8988T (cell line): ENCODE results near the gene NARS2.
"Not testable (repeated sequence)": the region's sequence is repeated elsewhere in the genome, so short reads cannot be mapped to it uniquely, and the experiment has no call there.

ENCODE experiments used
- DNase-seq: peaks from one replicate; pipeline ENCODE4 v3.0.0; 2011

NARS2 gene

DNA sequence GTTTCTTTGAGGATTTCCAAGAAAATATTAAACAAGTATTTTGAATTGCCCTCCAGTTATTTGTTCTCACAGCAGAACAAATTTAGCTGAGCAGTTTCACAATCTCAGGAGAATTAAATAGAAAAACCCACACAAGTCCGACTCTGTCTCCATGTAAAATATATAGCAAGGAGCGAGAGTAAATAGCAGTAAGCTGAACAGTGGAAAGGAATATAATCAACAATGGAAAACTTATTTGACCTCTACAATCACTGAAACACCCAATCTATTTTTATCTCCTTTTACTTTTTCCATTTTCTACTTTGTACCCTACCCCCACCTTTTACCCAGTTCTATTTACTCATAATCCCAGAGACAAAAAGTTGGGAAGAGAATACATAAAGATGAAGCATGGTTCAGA lies 34.4 kb downstream of the NARS2 start:
- DNase-seq: no peak

- no peak for DNase-seq
Measured at GRCh38 chr11:78539506-78539905, 35.2 kb downstream of the NARS2 start.

DNA sequence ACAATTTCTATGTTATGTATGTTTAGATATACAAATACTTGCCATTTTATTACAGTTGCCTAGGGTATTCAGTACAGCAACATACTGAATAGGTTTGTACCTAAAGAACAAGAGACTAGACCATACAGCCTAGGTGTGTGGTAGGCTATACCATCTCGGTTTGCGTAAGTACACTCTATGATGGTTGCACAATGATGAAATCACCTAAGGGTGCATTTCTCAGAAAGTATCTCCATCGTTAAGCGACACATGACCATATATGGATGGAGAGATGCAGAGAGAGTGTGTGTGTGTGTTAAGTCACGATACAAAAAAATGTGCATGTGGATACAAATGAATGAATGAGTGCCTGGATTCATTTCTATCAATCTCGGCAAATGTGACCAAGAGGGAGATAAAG lies 37.7 kb downstream of the NARS2 start:
- no peak for DNase-seq

DNA sequence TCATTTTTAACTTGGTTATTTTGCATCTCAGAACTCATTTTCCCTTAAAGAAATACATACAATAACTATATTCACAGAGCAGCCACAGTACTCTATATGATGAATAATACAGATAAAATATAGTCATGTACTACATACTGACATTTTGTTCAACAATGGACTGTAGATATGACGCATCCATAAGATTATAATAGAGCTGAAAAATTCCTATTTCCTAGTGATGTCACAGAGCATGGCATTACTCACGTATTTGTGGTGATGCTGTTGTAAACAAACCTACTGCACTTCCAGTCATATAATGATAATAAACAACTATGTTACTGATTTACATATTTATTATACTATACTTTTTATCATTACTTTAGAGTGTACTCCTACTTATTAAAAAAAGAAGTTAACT lies 38.7 kb downstream of the NARS2 start:
- no peak for DNase-seq

DNA sequence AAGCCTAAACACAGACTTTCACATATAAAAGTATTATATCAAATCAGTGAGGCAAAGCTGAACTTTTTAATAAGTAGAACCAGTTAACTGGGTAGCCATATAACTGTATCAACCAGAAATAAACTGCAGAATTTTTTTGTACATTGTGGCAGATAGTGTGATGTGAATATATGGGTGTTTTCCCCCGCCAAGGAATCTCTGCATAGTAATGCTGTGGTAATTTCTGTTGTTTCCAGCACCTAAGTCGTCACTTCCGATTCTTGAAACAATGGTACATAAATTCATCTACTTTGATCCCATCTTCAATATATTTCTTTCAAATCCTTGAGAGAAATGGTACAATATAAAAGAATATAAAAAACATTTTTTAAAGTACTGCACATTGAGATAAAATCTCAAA lies 39.6 kb downstream of the NARS2 start:
- no peak for DNase-seq

- no peak for DNase-seq
Measured at GRCh38 chr11:78533399-78533798, 41.3 kb downstream of the NARS2 start.

- no peak for DNase-seq
Measured at GRCh38 chr11:78532991-78533390, 41.7 kb downstream of the NARS2 start.

GRCh38 chr11:78526497-78527146 lies 48.0 kb downstream of the NARS2 start:
- no peak for DNase-seq

DNA sequence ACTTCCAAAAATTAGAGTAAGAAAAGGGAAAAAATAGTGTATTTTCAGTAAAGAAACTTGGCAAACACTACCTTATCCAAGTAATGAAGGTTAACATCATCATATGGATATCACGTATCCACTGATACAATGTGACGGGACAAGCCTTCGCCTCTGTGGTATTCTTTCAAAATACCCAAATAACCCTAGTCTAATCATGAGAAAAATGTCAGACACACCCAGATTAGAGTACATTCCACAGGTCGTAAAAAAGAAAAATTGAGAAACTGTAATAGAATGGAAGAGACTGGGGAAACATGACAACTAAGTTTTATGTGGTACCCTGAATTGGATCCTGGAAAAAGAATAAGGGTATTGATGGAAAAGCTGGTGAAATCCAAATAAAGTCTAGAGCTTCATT lies 48.9 kb downstream of the NARS2 start:
- DNase-seq: no peak

- no peak for DNase-seq
Measured at GRCh38 chr11:78520230-78520629, 54.4 kb downstream of the NARS2 start.

- no peak for DNase-seq
Measured at GRCh38 chr11:78516281-78516680, 58.4 kb downstream of the NARS2 start.

- DNase-seq: no peak
Measured at GRCh38 chr11:78514922-78515502, 59.7 kb downstream of the NARS2 start.

GRCh38 chr11:78513085-78513484 lies 61.6 kb downstream of the NARS2 start:
- not testable (repeated sequence) for DNase-seq

GRCh38 chr11:78510597-78510996 lies 64.1 kb downstream of the NARS2 start:
- no peak for DNase-seq

DNA sequence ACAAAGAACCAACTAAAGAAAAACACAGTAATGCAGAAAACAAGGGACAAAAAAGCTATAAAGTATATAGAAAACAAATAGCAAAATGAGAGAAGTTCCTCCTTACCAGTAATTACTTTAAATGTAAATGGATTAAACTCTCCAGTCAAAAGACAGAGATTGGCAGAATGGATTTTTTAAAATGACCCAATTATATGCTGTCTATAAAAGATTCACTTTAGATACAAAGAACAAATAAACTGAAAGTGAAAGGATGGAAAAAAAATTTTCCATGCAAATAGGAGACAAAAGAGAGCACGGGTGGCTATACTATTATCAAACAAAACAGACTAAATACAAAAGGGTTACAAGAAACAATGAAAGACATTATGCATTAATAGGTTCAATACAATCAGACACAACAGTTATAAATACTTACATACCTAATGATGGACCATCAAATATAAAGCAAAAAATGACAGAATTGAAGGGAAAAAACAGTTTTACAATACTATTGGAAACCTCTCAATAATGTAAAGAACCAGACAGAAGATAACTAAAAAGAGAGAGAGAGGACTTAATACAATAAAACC lies 64.6 kb downstream of the NARS2 start:
- DNase-seq: no peak

GRCh38 chr11:78504708-78505107 lies 70.0 kb downstream of the NARS2 start:
- no peak for DNase-seq

- no peak for DNase-seq
Measured at GRCh38 chr11:78504181-78504580, 70.5 kb downstream of the NARS2 start.

DNA sequence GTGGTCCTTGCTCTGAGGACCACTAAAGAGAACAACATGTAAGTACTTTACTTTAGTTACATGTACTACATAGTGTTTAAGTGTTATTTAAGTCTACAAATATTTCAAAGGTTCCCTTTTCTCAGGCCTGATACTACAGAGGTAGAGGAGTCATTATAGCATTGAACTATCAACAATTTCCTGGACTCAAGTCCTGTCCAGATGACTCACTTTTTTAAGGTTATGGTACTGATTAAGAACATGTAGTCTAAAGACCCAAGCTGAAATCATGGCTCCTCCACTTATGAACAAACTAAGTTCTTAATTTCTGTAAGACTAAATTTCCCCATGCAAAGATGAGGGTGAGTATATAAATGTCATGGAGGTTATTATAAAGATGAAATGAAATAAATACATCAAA lies 74.7 kb downstream of the NARS2 start:
- no peak for DNase-seq

DNA sequence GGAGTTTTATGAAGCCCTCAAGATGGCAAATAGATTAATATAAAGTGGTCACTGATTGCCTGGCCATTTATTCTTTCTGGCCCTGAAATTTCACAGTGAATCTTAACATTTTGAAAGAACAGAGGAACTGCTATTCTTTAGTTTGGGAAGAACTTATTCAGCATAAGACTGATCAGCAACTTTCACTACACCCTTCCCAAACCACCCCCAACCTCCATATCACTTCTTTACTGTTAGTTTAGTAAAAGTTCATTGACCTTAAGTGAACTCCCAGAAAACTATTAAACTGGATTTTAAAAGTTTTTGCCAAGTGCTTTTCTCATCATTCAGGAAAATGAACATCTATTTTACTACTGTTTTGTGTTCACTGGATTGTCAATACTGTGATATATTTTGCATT lies 77.4 kb downstream of the NARS2 start:
- DNase-seq: no peak

GRCh38 chr11:78493413-78493975 lies 81.2 kb downstream of the NARS2 start:
- DNase-seq: no peak

DNA sequence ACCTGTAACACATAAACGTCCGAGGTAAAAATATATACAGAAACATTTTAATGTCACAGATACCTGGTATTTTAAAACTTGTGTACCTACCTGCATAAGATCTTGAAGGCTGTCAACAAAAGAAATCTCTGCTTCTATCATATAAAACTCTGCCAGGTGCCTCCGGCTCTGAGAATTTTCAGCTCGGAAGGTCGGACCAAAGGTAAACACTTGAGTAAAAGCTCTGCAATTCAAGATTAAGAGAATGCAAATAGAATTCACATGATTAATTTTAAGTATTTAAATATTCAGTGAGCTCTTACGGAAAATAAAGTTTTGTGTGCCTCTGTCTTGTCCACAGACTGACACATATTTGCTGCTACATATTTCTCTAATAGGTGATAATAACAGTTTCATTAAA lies 81.7 kb downstream of the NARS2 start:
- no peak for DNase-seq

- no peak for DNase-seq
Measured at GRCh38 chr11:78489184-78489583, 85.5 kb downstream of the NARS2 start.

DNA sequence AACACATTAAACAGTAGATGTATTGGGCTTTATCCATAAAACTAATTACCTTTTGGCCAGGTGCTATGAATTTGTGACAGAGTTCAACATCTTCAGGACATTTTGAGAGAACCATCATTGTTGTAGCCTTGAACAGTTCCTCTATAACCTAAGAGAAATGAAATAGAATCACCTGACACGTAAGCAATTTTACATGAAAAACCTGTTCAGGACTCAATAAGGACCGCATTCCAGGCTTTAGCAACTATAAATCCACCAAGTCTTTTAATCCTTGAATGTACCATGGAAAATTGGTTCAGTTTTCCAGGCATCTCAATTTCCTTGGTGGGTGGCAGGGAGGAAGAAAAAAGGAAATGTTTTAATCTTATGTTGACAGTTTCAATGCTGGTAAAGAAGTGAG lies 96.1 kb downstream of the NARS2 start:
- DNase-seq: no peak

- no peak for DNase-seq
Measured at GRCh38 chr11:78476066-78476465, 98.6 kb downstream of the NARS2 start.

DNA sequence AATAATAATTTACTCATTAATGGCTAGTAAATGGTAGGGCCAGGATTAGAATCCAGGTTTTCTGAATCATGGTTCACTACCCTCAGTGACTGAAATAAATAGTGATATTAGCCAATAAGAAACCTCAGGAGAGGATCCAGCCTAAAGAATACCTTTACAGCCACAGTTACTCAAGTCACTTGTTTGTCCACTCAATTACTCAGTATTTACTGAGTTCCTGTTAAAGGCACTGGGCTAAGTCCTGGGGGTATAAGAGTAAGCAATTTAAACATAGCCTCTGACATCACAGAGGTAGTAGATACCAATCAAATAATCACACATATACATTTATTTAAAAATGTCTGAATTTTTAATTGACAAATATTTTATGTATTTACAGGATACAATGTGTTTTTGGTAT lies 100.2 kb downstream of the NARS2 start:
- DNase-seq: no peak
